Nucleus accumbens (tissue), 56 donors: ENCODE data around the gene GABRG2.

ENCODE experiments used
- DNase-seq, 56 donors: peaks; one replicate each; lab custom pipeline; 2025; lab: John Stamatoyannopoulos, UW

The GABRG2 gene

GRCh38 chr5:162187371-162187770, 119.8 kb downstream of the GABRG2 start:
- DNase-seq: no peak

GRCh38 chr5:162189719-162190118, 122.1 kb downstream of the GABRG2 start:
- no peak for DNase-seq

GRCh38 chr5:162193012-162193411, 125.4 kb downstream of the GABRG2 start:
- DNase-seq: no peak

- no peak for DNase-seq
Observed at GRCh38 chr5:162196351-162196750, 128.8 kb downstream of the GABRG2 start.

GRCh38 chr5:162202285-162202880, 134.8 kb downstream of the GABRG2 start:
- DNase-seq: no peak
